ENCODE measurements around the gene DDAH2.
"Not testable (repeated sequence)": the region's sequence is repeated elsewhere in the genome, so short reads cannot be mapped to it uniquely, and the experiment has no call there.

The DDAH2 gene

DNA sequence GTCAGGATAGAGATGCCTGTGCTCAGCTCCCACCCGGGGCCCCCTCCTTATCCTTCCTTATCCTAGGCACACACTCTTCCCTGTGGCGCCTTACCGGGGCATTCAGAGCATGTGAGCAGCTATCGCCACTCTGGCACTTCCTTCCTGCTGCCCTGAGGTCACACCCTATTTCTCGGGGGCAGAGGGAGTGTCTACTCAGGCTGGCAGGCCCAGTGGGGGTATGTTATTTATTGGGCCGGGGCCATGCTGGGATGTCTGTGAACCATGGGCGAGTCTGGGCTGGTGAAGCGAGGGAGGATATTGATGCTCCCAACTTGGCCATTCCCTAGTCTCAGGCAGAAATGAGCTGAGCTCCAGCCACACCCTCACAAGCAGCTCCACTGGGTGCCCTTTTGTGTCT, 17.9 kb downstream of the DDAH2 start:
- no peak for DNase-seq

GRCh38 chr6:31710523-31711219, 18.4 kb downstream of the DDAH2 start:
- DNase-seq, result no peak

DNA sequence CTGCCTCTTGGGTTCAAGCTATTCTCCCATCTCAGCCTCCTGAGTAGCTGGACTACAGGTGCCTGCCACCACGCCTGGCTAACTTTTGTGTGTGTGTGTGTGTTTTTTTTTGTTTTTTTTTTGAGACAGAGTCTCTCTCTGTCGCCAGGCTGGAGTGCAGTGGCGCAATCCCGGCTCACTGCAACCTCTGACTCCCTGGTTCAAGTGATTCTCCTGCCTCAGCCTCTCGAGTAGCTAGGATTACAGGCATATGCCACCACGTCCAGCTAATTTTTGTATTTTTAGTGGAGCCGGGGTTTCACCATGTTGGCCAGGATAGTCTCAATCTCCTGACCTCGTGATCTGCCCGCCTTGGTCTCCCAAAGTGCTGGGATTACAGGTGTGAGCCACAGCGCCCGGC, 19.9 kb downstream of the DDAH2 start:
- DNase-seq, result not testable (repeated sequence)

- no peak for DNase-seq
These were observed 20.9 kb downstream of the DDAH2 start for GRCh38 chr6:31708224-31708623.

GRCh38 chr6:31707701-31708100, 21.4 kb downstream of the DDAH2 start:
- DNase-seq, result no peak

DNA sequence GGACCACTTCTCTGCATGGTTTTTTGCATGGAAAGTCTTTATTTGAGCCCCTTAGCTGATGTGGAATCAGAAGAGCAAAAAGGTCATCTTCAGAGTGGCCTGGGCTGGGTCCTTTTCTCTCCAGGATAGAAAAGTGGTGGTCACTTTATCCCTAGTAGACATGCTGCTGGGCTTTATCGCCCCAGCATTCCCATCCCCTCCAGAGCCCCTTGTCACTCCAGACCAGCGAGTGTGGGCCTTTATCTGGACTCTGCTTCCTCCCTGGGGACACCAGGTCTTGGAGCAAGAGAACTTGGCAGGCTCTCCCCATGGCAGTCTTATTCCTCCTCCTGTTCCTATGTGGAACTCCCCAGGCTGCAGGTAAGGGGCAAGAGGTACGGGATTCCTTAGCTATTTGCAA, 22.5 kb downstream of the DDAH2 start, which contains the start of gene LY6G6F:
Gene LY6G6F (plus strand): TSS at position 268 of the 400 bp plus-strand sequence. CDS start 41 bp downstream, at position 309.
- DNase-seq, result no peak

DNA sequence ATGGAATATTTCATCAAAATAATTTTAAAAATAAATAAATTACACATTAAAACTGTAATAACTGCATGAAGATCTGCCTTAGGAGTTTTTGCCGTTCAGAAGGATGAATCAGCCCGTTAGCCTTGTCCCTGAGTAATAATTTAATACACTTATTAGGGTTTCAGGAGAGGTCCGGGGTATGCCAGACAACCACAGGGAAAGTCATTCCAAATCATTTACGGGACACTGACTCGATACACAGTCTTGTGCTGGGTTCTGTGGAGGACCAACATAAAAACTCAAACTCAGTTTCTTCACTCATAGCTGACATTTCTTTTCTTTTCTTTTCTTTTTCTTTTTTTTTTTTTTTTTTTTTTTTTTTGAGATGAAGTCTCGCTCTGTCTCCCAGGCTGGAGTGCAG, 23.2 kb downstream of the DDAH2 start:
- no peak for DNase-seq

DNA sequence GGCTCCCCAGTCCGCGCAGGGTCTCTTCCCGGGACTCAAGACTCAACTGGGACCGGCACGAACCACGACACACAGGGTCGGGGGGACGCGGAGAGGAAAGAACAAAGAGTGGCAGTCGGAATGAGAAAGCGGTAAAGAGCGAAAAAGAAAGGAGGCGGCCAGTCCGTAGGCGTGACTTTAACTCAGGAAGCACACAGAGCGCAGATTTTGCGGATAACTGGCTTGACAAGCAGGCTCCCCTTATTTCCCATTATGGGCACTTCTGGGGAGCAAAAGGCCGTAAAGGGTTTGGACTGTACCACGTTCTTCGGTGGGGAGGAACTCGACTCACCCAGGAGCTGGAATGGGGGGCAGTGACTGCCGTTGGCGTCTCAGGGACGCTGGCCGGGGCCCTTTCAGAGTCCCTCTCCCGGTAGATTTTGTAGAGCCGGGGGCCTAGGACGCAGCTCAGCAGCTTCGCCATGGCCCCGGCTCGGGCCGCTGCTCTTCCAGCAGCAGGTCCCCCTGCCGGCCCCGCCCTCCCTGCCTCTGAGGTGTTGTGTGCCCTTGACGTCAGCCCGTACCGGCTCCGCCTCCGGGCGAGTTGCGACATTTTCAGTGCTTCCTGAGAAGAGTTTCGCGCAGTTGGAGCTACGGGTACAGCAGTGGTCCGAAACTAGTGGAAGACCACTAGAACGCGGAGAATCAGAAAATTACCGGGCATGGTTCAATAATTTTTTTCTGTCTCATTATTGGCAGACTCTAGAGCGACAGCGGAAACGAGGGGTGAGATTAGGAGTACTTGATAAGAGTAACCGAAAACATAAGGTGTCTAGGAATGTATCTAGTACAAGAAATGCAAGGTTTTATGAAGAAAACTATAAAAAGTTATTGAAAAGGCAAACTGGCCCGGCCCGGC, 26.0 kb downstream of the DDAH2 start, which contains the start of gene ABHD16A:
Gene ABHD16A (minus strand): TSS at position 506 of the 898 bp plus-strand sequence. CDS start 43 bp downstream, at position 463.
- DNase-seq, result peak; percentile 94

- DNase-seq, result peak; percentile 47
These were observed 26.7 kb downstream of the DDAH2 start for GRCh38 chr6:31702405-31702818.

DNA sequence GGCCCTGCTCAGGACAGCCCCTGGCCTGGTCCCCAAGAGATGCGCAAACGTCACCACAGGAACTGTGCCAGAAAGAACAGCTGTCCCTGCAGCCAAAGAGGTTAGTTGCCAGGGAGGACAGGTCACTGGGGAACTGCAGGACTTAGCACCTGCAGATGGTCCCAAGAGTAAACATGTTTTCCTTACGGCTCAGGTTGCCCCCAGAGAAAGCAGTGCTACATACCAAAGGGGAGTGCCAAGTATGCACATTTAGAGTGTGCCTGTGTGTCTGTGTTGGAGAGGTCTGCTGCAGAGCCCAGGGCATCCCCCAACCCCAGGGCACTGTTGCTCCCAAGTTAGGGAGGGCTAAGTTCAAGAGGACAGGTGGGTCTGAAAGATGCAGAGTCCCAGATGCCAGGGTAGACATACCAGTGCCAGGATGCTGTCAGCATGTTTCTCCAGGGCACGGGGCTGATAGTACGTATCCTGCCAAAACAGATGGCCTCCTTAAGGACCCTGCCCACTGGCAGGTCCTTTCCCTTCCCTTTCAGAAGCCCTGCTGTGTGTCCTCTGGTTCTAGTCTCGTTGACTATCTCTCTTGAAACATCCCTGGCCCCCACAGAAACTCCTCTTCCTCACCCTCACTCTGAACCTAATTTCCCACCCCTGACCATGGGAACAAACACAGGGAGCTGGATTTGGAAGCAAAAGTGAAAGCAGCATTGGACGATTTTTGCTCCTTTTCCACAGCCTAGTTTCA, 27.3 kb downstream of the DDAH2 start:
- DNase-seq, result no peak

DNA sequence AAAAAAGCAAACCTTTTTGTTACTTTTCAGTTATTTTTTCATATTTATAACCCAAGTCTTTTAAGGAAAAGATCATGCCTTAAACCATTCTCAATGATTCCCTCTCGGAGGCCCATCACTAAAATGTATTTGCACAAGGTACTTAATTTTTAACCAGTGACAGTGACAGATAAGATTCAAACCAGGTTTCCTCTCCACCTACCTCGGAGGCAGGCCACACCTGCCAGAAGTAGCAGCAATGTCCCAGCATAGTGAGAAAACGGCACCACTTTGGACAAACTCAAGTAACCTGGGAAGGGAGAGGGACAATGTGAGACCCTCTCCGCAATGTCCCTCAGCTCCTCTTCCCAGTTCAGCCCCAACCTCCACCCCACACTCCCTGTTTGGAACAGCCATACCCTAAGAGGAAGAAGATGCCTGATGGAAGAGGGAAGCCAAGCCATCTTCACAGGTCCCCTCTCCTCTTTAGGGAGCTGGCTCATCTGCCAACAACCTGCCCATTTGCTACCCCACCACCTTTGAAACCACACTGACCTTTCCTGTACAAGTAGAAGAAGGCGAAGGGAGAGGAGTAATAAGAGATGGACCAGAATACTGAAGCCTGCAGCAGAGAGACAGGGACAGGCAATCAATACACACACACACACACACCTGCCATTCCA, 28.2 kb downstream of the DDAH2 start:
- no peak for DNase-seq

DNA sequence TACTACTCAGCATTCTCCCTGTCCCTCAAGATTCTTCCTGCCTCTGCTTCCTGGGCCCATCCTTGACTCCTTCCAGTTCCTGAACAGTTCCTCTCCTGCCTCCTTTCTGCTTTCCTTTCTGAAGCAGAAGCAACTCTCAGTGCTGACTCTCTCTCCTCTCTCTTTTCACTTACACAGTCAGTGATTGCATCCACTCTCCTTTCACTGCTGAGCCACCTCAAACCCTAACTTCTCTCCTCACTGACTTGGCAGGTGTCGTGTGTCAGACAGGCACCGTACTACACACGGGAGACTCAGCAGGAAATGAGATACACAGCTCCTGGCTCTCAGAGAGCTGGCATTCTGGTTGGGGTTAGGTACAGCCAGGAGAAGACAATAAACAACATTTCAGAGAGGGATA, 31.5 kb downstream of the DDAH2 start:
- no peak for DNase-seq

- no peak for DNase-seq
These were observed 35.6 kb downstream of the DDAH2 start for GRCh38 chr6:31693535-31693934.

DNA sequence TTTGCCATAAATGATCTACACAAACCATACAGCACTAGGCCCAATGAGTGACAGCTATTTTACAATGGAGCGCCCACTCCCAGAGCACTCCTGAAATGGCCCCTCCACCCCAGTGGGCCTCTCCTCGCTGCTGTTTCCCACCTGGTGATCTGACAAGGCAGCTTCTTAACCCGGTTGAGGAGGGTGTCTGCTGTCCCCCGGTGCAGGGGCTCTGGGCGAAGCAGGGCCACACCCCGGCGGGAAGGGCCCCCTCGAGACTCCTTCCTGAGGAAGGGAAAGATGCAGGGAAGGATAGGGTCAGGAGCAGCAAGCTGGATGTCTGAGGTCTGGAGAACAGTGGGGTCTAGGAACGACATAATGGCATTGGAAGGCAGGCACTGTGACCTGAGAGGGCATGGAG, 36.2 kb downstream of the DDAH2 start:
- no peak for DNase-seq

DNA sequence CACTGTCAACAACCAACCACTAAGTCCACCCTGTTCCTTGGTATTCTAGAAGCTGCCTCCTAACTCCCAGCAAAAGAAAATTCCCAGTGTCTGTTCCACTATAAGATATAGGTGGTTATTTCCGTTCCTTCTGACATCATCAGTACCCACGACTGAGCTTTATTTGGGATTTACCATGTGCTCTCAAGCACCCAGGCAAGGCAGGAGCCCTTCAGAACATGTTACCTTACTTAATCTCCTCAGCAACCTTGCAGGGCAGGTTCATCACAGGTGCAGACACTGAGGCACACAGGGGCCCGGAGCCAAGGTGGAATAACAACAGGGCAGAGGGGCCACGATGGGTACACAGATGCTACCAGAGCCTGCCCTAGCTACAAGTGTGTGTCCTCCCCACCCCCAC, 36.7 kb downstream of the DDAH2 start:
- no peak for DNase-seq

- no peak for DNase-seq
These were observed 37.5 kb downstream of the DDAH2 start for GRCh38 chr6:31691564-31692108.

- no peak for DNase-seq
These were observed 38.0 kb downstream of the DDAH2 start for GRCh38 chr6:31691078-31691463.

- DNase-seq, result no peak
These were observed 38.6 kb downstream of the DDAH2 start for GRCh38 chr6:31690231-31691077.

DNA sequence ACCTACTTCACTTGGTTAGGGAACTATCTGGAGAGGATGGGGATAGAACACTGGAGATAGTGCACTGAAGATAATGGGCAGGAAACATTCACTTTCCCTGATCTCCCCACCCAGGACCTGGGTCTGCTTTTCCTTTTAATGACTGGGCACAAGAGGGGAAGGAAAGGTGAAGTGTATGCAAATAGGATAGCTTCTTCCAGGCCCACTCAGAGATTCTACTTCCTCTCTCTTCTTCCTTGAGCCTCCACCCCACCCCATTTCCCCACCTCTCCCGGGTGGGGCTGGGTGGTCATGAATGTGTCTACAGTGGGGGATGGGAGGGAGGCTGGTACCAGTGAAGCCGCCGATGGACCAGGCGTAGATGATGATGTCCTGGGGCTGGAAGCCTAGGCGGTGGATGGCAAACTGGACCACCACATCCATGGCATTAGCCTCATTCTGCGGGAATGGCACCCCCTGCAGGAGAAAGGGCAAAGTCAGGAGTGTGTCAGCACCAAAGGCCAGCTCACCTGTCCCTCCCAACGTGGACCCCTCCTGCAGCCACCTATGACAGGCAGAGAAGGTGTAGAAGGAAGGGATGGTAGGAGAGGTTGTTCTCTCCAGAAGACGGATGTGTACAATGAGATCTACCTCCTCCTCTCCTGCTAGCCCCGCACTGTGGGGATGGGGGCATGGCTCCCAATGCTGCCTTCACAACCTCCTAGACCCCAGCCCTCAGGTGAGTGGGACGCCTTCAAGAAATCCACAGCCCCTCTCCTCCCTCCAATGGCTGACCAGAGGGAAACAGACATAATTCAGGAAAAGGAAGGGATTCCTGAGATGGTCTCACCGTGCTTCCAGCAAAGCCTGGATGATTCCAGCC, 39.6 kb downstream of the DDAH2 start:
- DNase-seq, result no peak

Data from NCI-H526 treated with DMSO at 0.1 percent for 48 hours (cell line).